Adrenal gland (tissue), 12 donors: ENCODE data around the gene TMEM140. TPM values are rescaled to one million over a fixed set of nuclear protein-coding genes. Genes with fewer than 3 reads are reported as not detected.
"Not testable (repeated sequence)": the region's sequence is repeated elsewhere in the genome, so short reads cannot be mapped to it uniquely, and the experiment has no call there.

Experiments
- DNase-seq, 7 donors: peaks; one replicate each; pipeline ENCODE4 v3.0.0-alpha.2; 2019 to 2020
- H3K27ac ChIP-seq, 5 donors: fragments of 200-600 bp; sonication (generic) in 4 of 5; 1 replicate in 3 of 5; 2 replicates in 2 of 5; pipeline versions ENCODE4 v1.5.1 to v1.8.0; 2016 to 2020; ENCODE audit warnings: mild to moderate bottlenecking in 1 of 5
- H3K27me3 ChIP-seq: fragments of 200-600 bp; 2 replicates; pipeline ENCODE4 v1.8.0; 2021
- H3K36me3 ChIP-seq, 2 donors: fragments of 200-600 bp; replicated peaks in 1 of 2; 1 replicate in 1 of 2; 2 replicates in 1 of 2; pipeline versions ENCODE4 v1.5.1 to v1.8.0; 2018 to 2022
- H3K4me1 ChIP-seq, 2 donors: fragments of 200-600 bp; replicated peaks in 1 of 2; 1 replicate in 1 of 2; 2 replicates in 1 of 2; pipeline versions ENCODE4 v1.5.1 to v1.8.0; 2018 to 2021
- H3K4me3 ChIP-seq, 4 donors: fragments of 200-600 bp; sonication (generic) in 3 of 4; one replicate each; pipeline ENCODE4 v1.5.1; 2016 to 2018
- H3K9me3 ChIP-seq, 3 donors: fragments of 200-600 bp; sonication (generic) in 1 of 3; replicated peaks in 1 of 3; 1 replicate in 2 of 3; 2 replicates in 1 of 3; pipeline versions ENCODE4 v1.5.1 to v1.8.0; 2016 to 2021
- POLR2A ChIP-seq, 2 donors: fragments of 450-650 bp; IDR thresholded peaks; one replicate each; pipeline ENCODE4 v1.6.1; 2017; ENCODE audit warnings: antibody characterized with exemption in 2 of 2, mild to moderate bottlenecking in 2 of 2, moderate library complexity in 1 of 2
- WGBS, 4 donors: extraction: QIAGEN DNeasy Blood & Tissue Kit in 2 of 4; methylation state at CpG; one replicate each; pipeline versions ENCODE4 v1.1.5 to v1.1.7; 2013 to 2017; 5-methylcytosine and 5-hydroxymethylcytosine counted together
- intact Hi-C, 2 donors: fragments of 100-400 bp; cut with DNase I; formaldehyde crosslinking; loops; one replicate each; pipeline versions ENCODE4 v1.14.1 to v1.15.0; 2022 to 2023
- polyA plus RNA-seq, 3 donors: library from polyadenylated mRNA; stranded (reverse); fragments of 200-250 nt in 2 of 3; fragments of 350-450 nt in 1 of 3; fragmentation: Illumina TruSeq in 1 of 3; extraction: RNeasy Lipid Tissue Mini Kit (QIAGEN cat#74804) in 1 of 3; gene quantifications; one replicate each; pipeline ENCODE4 v1.2.3, GENCODE V29; 2013 to 2014
- total RNA-seq, 9 donors: library from RNA; depleted of rRNA in 4 of 9; stranded (reverse); fragments of >200 nt in 4 of 9; fragments of 120-200 nt in 1 of 9; fragmentation: NEBNext Ultra II Directional in 1 of 9; extraction: Animal tissue kit (Norgen Biotek cat#: 25700) in 1 of 9; gene quantifications; one replicate each; pipeline versions ENCODE4 v1.1.0 to v1.2.4, GENCODE V29; 2013 to 2023
- TF ChIP-seq, protein P1 (sequence below), 6 experiments: fragments of 450-650 bp in 4 of 6; fragments of 200-600 bp in 2 of 6; sonication (generic) in 1 of 6; IDR thresholded peaks; 1 replicate in 5 of 6; 2 replicates in 1 of 6; pipeline versions ENCODE4 v1.5.1 to v1.8.0; 2016 to 2021; ENCODE audit warnings: antibody characterized with exemption in 6 of 6, mild to moderate bottlenecking in 2 of 6, moderate library complexity in 1 of 6
- donor health status: healthy with polysubstance abuse.
- donor health status: Bipolar disorder and iron deficiency.
- donor health status: DM: yes; HTN: yes; CAD: no.
- donor health status: DM: no; HTN: no; CAD: no.
- donor health status: DM: no; HTN: no; CAD: no.
- donor health status: DM: yes; HTN: yes; CAD: no.

The TMEM140 gene
- total and polyA plus RNA-seq, 12 donors, result 9.4 to 62.9 (median 25.1) TPM

DNA sequence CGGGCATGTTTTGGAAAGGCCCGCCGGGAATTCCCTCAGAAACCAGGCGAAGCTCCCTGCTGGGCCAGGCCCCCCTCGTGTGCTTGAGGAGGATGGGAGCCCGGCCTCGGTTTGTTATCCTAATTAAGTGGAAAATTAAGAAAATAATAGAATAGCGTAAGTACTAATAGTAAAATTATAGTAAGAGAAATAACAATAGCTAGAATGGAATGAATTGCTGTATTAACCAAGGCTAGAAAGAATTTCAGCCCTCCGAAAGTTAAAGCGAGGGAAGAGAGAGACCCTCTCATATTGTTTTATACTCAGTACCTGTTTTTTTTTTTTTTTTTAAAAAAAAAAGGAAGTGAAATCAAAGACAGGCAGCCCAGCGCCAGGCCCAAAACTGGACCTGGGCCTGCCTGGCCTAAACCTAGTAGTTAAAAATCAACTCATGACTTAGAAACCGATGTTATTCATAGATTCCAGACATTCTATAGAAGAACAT, 23.2 kb downstream of the TMEM140 start:
- Histone ChIP-seq H3K27ac (peak overlapping the region; percentile 77 to 97 (median 91)), H3K4me3 (peak overlapping the region in 2 of 4 donors; percentile 77 to 78), H3K36me3 (peaks cover 0 to 24% of the 10 kb centered on the region in 2 donors), H3K4me1 (peaks cover 0 to 29% of the 10 kb centered on the region in 2 donors)
- H3K9me3 ChIP-seq, H3K27me3 ChIP-seq, DNase-seq: not testable (repeated sequence)
- intact Hi-C loops, result loop anchor here in 1 of 2 donors (10.0 kb wide), 1 partner anchor 476 kb away; no protein-coding TSS in a partner anchor
- 25 to 27% (median 26%) methylated on average over 12 of the region's 12 CpGs for WGBS, 4 donors
- TF ChIP-seq, protein P1, sequence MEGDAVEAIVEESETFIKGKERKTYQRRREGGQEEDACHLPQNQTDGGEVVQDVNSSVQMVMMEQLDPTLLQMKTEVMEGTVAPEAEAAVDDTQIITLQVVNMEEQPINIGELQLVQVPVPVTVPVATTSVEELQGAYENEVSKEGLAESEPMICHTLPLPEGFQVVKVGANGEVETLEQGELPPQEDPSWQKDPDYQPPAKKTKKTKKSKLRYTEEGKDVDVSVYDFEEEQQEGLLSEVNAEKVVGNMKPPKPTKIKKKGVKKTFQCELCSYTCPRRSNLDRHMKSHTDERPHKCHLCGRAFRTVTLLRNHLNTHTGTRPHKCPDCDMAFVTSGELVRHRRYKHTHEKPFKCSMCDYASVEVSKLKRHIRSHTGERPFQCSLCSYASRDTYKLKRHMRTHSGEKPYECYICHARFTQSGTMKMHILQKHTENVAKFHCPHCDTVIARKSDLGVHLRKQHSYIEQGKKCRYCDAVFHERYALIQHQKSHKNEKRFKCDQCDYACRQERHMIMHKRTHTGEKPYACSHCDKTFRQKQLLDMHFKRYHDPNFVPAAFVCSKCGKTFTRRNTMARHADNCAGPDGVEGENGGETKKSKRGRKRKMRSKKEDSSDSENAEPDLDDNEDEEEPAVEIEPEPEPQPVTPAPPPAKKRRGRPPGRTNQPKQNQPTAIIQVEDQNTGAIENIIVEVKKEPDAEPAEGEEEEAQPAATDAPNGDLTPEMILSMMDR (IDR thresholded peaks at IDR 0.05), result peak in 2 of 6 experiments; percentile 2 to 28

DNA sequence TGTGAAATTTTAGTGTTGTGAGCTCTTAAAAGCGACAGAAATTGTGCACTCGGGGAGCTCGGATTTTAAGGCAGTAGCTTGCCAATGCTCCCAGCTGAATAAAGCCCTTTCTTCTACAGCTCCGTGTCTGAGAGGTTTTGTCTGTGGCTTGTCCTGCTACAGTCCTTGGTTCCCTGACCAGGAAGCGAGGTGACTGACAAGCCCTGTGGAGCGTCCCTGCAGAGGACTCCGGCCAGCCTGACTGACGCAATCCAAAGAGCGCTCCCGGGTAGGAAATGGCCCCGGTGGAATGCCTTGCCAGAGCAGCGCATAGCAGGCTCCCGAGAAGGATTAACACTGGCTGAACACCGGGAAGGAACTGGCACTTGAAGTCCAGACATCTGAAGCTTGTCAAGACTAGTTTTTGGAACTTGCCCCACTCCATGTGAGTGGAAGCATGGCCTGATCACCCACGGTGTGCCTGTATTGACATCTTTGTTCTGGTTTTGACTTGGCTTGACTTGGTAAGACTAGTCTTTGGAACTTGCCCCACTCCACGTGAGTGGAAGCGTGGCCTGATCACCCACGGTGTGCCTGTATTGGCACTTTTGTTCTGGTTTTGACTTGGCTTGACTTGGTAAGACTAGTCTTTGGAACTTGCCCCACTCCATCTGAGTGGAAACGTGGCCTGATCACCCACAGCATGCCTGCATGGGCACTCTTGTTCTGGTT, 23.9 kb downstream of the TMEM140 start:
- Histone ChIP-seq H3K36me3 (peaks cover 0 to 18% of the 10 kb centered on the region in 2 donors), H3K27ac (peak overlapping the region in 3 of 5 donors; percentile 91 to 97 (median 92)), H3K4me1 (peaks cover 0 to 29% of the 10 kb centered on the region in 2 donors)
- not testable (repeated sequence) for H3K27me3 ChIP-seq, H3K9me3 ChIP-seq, H3K4me3 ChIP-seq
- intact Hi-C loops, result loop anchor here in 1 of 2 donors (10.0 kb wide), 1 partner anchor 477 kb away; no protein-coding TSS in a partner anchor
- WGBS, 4 donors, result 71 to 88% (median 80%) methylated on average over 15 to 19 of the region's 19 CpGs
- peak in 3 of 7 donors; percentile 54 to 81 (median 64) for DNase-seq

DNA sequence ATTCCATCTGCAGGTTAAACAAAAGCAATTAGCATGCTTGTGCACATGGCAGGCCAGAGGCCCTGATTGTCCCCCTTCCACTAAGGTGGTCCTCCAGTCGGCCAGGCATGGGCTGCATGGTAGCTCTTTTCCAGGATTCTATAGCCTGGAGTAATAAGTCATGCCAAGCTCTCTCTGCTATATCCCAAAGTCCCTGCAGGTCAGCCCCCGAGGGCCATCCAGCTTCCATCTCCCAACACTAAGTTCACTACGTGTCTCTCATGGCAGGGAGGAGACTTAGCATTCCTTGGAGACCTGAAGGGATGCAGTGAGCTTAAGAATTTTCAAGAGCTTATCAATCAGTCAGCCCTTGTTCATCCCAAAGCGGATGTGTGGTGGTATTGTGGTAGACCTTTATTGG, 26.0 kb downstream of the TMEM140 start:
- H3K27me3 ChIP-seq, H3K27ac ChIP-seq, H3K9me3 ChIP-seq, H3K36me3 ChIP-seq, H3K4me3 ChIP-seq: not testable (repeated sequence)
- 75 to 82% (median 79%) methylated on average over 4 of the region's 4 CpGs for WGBS, 4 donors
- peaks cover 0 to 12% of the 10 kb centered on the region in 2 donors for H3K4me1 ChIP-seq
- peak in 2 of 7 donors; percentile 9 to 42 for DNase-seq
- intact Hi-C loops, result loop anchor here in 1 of 2 donors (10.0 kb wide), 1 partner anchor 479 kb away; no protein-coding TSS in a partner anchor

DNA sequence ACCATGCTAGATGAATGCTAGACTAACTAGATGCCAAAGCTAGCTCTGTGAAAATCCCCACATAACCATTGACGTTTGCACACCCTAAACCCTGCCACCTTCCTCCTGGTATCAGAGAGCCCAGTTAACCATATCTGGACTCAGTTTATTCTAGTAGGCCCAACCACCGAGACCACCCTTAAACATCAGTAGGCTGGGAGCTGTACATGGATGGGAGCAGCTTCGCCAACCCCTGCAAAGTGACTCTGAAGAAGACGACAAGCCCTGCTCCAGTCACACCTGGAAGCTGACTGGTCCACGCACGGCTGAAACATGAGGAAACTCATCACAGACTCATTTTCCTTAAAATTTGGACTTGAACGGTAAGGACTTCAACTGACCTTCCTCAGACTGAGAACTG, 27.1 kb downstream of the TMEM140 start:
- H3K9me3 ChIP-seq, result no peaks in the 10 kb centered on the region
- H3K4me1 ChIP-seq, result peaks cover 0 to 1% of the 10 kb centered on the region in 2 donors
- no peak for TF ChIP-seq POLR2A (IDR thresholded peaks at IDR 0.05)
- TF ChIP-seq, protein P1 (IDR thresholded peaks at IDR 0.05), result no peak
- H3K4me3 ChIP-seq, result no peak overlapping the region
- H3K27me3 ChIP-seq, result no peaks in the 10 kb centered on the region
- intact Hi-C loops, result loop anchor here in 1 of 2 donors (10.0 kb wide), 1 partner anchor 480 kb away; no protein-coding TSS in a partner anchor
- WGBS, 4 donors, result 90 to 94% (median 93%) methylated on average over 7 of the region's 7 CpGs
- no peak for DNase-seq
- no peaks in the 10 kb centered on the region for H3K36me3 ChIP-seq
- no peak overlapping the region for H3K27ac ChIP-seq

DNA sequence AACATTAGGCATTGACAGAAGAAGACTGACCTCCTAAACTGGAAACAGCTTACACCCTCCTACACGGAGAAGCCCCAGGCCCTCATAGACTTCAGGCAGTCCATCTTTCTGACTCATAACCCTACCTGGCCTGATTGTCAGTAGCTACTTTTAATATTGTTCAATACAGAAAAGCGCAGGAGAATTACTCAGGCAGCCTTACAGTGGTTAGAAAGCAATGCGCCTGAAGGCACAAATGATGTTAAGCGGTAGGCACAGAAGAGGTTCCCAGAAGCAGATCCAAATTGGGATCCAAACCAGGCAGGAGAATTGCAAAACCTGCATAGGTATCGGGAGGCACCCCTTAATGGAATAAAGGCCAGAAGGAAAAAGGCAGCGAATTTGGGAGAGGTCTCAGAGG, 28.1 kb downstream of the TMEM140 start:
- Histone ChIP-seq H3K27ac (no peak overlapping the region), H3K36me3 (no peaks in the 10 kb centered on the region), H3K4me1 (no peaks in the 10 kb centered on the region), H3K27me3 (no peaks in the 10 kb centered on the region), H3K9me3 (peaks cover 0 to 2% (median 0%) of the 10 kb centered on the region in 3 donors), H3K4me3 (no peak overlapping the region)
- TF ChIP-seq, protein P1 (IDR thresholded peaks at IDR 0.05), result no peak
- no peak for TF ChIP-seq POLR2A (IDR thresholded peaks at IDR 0.05)
- intact Hi-C loops, result loop anchor here in 1 of 2 donors (10.0 kb wide), 1 partner anchor 481 kb away; no protein-coding TSS in a partner anchor
- DNase-seq, result no peak
- WGBS, 4 donors, result 89 to 91% (median 90%) methylated on average over 6 of the region's 6 CpGs
